SK-N-SH (cell line): Measurements from ENCODE around the gene CTCFL. TPM values are rescaled to one million over a fixed set of nuclear protein-coding genes. Genes with fewer than 3 reads are reported as not detected.

ENCODE experiments used
- CTCF ChIA-PET: fragments of 300-600, 350-600 bp; formaldehyde crosslinking; extraction: SDS; loops from one replicate; lab custom pipeline; 2021; lab: Yijun Ruan, JAX
- POLR2A ChIA-PET: fragments of 350-600 bp; sonication (Branson Sonifier 250); formaldehyde crosslinking; extraction: SDS; loops from one replicate; lab custom pipeline; 2020; ENCODE audit warnings: antibody characterized with exemption, inconsistent platforms; lab: Yijun Ruan, JAX
- DNase-seq: peaks from one replicate; pipeline ENCODE4 v3.0.0; 2012
- H2AFZ ChIP-seq: fragments of 200-600 bp; sonication (generic); 2 replicates; pipeline ENCODE4 v1.8.1; 2016; ENCODE audit warnings: antibody characterized with exemption, mild to moderate bottlenecking, low read depth
- H3F3A ChIP-seq: fragments of 200-600 bp; sonication (generic); replicated peaks from 2 replicates; pipeline ENCODE3; 2016; ENCODE audit warnings: antibody characterized with exemption, mild to moderate bottlenecking; ENCODE audit not compliant: insufficient read depth
- H3K27ac ChIP-seq, 2 experiments: fragments of 200-500 bp in 1 of 2; fragments of 200-600 bp in 1 of 2; sonication (Bioruptor generic) in 1 of 2; sonication (generic), shearing (Covaris generic) in 1 of 2; 2 replicates each; pipeline versions ENCODE4 v1.5.1 to v1.6.1; 2014 to 2016; ENCODE audit warnings: low read depth in 2 of 2, inconsistent platforms in 1 of 2, low read length in 1 of 2, mild to moderate bottlenecking in 1 of 2, mixed read lengths in 1 of 2
- H3K27me3 ChIP-seq: fragments of 200-600 bp; sonication (generic), shearing (Covaris generic); 2 replicates; pipeline ENCODE4 v1.6.1; 2016; ENCODE audit warnings: mixed run types; ENCODE audit not compliant: insufficient read depth
- H3K36me3 ChIP-seq, 2 experiments: fragments of 200-500 bp in 1 of 2; fragments of 200-600 bp in 1 of 2; sonication (Bioruptor generic) in 1 of 2; sonication (generic) in 1 of 2; replicated peaks in 1 of 2; 2 replicates each; pipeline versions ENCODE3 to v1.5.1; 2014 to 2016; ENCODE audit warnings: low read length in 1 of 2, mild to moderate bottlenecking in 1 of 2; ENCODE audit not compliant: insufficient read depth in 2 of 2, control insufficient read depth in 1 of 2
- H3K4me1 ChIP-seq, 2 experiments: fragments of 200-500 bp in 1 of 2; fragments of 200-600 bp in 1 of 2; sonication (Bioruptor generic) in 1 of 2; sonication (generic), shearing (Covaris generic) in 1 of 2; 2 replicates each; pipeline versions ENCODE4 v1.5.1 to v1.6.1; 2014 to 2016; ENCODE audit warnings: low read depth in 1 of 2, low read length in 1 of 2, mixed run types in 1 of 2; ENCODE audit not compliant: insufficient read depth in 2 of 2, control insufficient read depth in 1 of 2
- H3K4me2 ChIP-seq: fragments of 200-600 bp; sonication (generic), shearing (Covaris generic); 2 replicates; pipeline ENCODE4 v1.6.1; 2017; ENCODE audit warnings: mixed run types
- H3K4me3 ChIP-seq, 2 experiments: fragments of 200-500 bp in 1 of 2; fragments of 200-600 bp in 1 of 2; sonication (Bioruptor generic) in 1 of 2; sonication (generic), shearing (Covaris generic) in 1 of 2; 2 replicates each; pipeline versions ENCODE4 v1.5.1 to v1.8.1; 2014 to 2016; ENCODE audit warnings: low read depth in 2 of 2, inconsistent platforms in 1 of 2, low read length in 1 of 2, mild to moderate bottlenecking in 1 of 2, mixed read lengths in 1 of 2, moderate library complexity in 1 of 2
- H3K79me2 ChIP-seq: fragments of 200-600 bp; sonication (generic); 2 replicates; pipeline ENCODE4 v1.8.1; 2017; ENCODE audit warnings: mild to moderate bottlenecking; ENCODE audit not compliant: insufficient read depth
- H3K9ac ChIP-seq: fragments of 200-600 bp; sonication (generic); 2 replicates; pipeline ENCODE4 v1.6.1; 2017; ENCODE audit warnings: mixed run types
- H3K9me2 ChIP-seq: fragments of 200-600 bp; sonication (generic); 2 replicates; pipeline ENCODE4 v1.6.1; 2017; ENCODE audit warnings: mixed run types
- H3K9me3 ChIP-seq: fragments of 200-600 bp; sonication (generic); 2 replicates; pipeline ENCODE4 v1.6.1; 2017; ENCODE audit warnings: mixed run types, mild to moderate bottlenecking, moderate library complexity
- H4K20me1 ChIP-seq: fragments of 200-600 bp; sonication (generic); 2 replicates; pipeline ENCODE4 v1.6.1; 2017; ENCODE audit warnings: mild to moderate bottlenecking, mixed run types; ENCODE audit not compliant: insufficient read depth
- ELF1 ChIP-seq: IDR thresholded peaks from 2 replicates; pipeline ENCODE4 v1.4.0; 2012
- EP300 ChIP-seq, 2 experiments: IDR thresholded peaks; 2 replicates each; pipeline versions ENCODE4 v1.4.0 to v1.6.1; 2012; ENCODE audit warnings: borderline replicate concordance in 1 of 2, low read depth in 1 of 2, low read length in 1 of 2
- EZH2phosphoT487 ChIP-seq: fragments of 200-600 bp; sonication (generic); IDR thresholded peaks from 2 replicates; pipeline ENCODE4 v1.6.1; 2017; ENCODE audit warnings: low read depth, mixed run types, mild to moderate bottlenecking, antibody characterized with exemption, moderate library complexity, borderline replicate concordance
- FOSL2 ChIP-seq: IDR thresholded peaks from 2 replicates; pipeline ENCODE4 v1.4.0; 2012; ENCODE audit warnings: low read depth, mild to moderate bottlenecking, moderate library complexity, borderline replicate concordance
- FOXJ3 ChIP-seq: sonication (generic); formaldehyde crosslinking; IDR thresholded peaks from 2 replicates; pipeline ENCODE4 v1.5.1; 2020; ENCODE audit warnings: mild to moderate bottlenecking, missing genetic modification reagents
- GABPA ChIP-seq: IDR thresholded peaks from 2 replicates; pipeline ENCODE4 v1.4.0; 2012; ENCODE audit warnings: low read depth, mild to moderate bottlenecking
- GATA2 ChIP-seq: sonication (generic); formaldehyde crosslinking; IDR thresholded peaks from 2 replicates; pipeline ENCODE4 v1.5.0; 2020; ENCODE audit warnings: mild to moderate bottlenecking, missing genetic modification reagents
- MXI1 ChIP-seq: IDR thresholded peaks from 2 replicates; pipeline ENCODE4 v1.6.1; 2012; ENCODE audit warnings: mild to moderate bottlenecking, low read depth, low read length, improper control_type of control experiment
- NFIC ChIP-seq: IDR thresholded peaks from 2 replicates; pipeline ENCODE4 v1.4.0; 2012; ENCODE audit warnings: borderline replicate concordance
- NRF1 ChIP-seq: IDR thresholded peaks from 2 replicates; pipeline ENCODE4 v1.6.1; 2012; ENCODE audit warnings: low read depth, mild to moderate bottlenecking, low read length
- RAD21 ChIP-seq: IDR thresholded peaks from 2 replicates; pipeline ENCODE4 v1.6.1; 2012; ENCODE audit warnings: mild to moderate bottlenecking, low read length
- SIN3A ChIP-seq: IDR thresholded peaks from 2 replicates; pipeline ENCODE4 v1.6.1; 2012; ENCODE audit warnings: low read depth, mild to moderate bottlenecking, low read length, moderate library complexity, borderline replicate concordance
- SMC3 ChIP-seq: IDR thresholded peaks from 2 replicates; pipeline ENCODE4 v1.6.1; 2012; ENCODE audit warnings: low read depth, low read length, improper control_type of control experiment
- TAF1 ChIP-seq: IDR thresholded peaks from 2 replicates; pipeline ENCODE4 v1.6.1; 2012; ENCODE audit warnings: low read depth, mild to moderate bottlenecking, low read length, moderate library complexity, borderline replicate concordance
- YY1 ChIP-seq: IDR thresholded peaks from 2 replicates; pipeline ENCODE4 v1.4.0; 2012; ENCODE audit warnings: low read depth, mild to moderate bottlenecking
- WGBS: methylation state at CpG from one replicate; pipeline ENCODE4 v1.1.6; 2017; ENCODE audit warnings: low lambda C conversion rate; 5-methylcytosine and 5-hydroxymethylcytosine counted together
- polyA plus RNA-seq, 3 experiments: library from polyadenylated mRNA; depleted of rRNA; stranded (reverse); fragments of >200 nt; gene quantifications; 2 replicates each; pipeline ENCODE4 v1.2.3, GENCODE V29; 2012
- TF ChIP-seq, protein P1 (sequence below): IDR thresholded peaks from 2 replicates; pipeline ENCODE4 v1.4.0; 2012; ENCODE audit warnings: low read depth, borderline replicate concordance
- TF ChIP-seq, protein P2 (sequence below): fragments of 150-350 bp; IDR thresholded peaks from 2 replicates; pipeline ENCODE4 v1.6.1; 2016; ENCODE audit warnings: mild to moderate bottlenecking, low read depth, low read length
- TF ChIP-seq, protein P3 (sequence below): IDR thresholded peaks from 2 replicates; pipeline ENCODE4 v1.6.1; 2012; ENCODE audit warnings: mild to moderate bottlenecking, low read depth, low read length, moderate library complexity

CTCFL gene
- polyA plus RNA-seq, 1 of the 3 experiments (the other 2 are of a cell fraction), result not detected

DNA sequence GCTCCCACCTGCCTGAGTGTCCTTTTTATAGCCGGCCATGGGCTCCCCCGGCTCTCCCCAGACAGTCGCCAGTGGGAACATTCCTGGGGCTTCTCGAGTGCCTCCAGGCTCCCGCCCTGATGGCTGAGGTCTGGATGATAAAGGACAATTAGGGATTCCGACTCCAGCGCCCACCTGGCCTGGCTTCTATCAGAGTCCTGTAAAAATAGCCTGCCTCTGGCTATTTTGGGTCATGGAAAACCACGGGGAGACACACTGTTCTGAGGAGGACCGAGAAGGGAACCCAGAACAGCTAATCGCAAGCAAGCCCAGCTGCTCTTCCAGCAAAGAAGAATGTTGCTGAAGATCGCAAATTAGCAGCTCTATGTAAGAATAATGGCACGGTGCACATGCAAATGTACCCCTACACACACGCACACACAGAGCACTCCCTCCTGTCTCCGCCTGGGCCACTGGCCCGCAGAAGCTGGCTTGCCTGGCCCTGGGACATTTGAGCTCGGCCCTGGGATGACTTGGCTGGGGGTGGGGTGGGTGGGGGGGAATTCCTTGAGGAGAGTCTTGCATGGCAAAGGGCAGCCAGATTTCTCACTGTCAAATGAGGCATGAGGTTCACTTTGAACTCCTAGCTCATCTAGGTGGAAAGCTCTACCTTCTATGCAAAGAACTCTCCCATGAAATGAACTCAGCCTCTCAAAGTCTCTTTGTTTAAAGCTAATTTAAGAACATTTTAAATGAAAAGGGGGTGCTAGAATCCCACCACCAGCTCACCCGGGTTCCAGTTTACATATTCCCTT lies 55.3 kb downstream of the CTCFL start:
- Histone ChIP-seq H3K4me1 (peaks cover 0 to 17% of the 10 kb centered on the region in 2 experiments; a peak in 1 of 4 replicates), H3K36me3 (no peaks in the 10 kb centered on the region), H3K27me3 (peaks cover 7% of the 10 kb centered on the region; the same call in 1 of the 2 replicates), H3K9ac (no peak overlapping the region), H2AFZ (no peak overlapping the region), H3K79me2 (no peaks in the 10 kb centered on the region), H3K4me2 (no peak overlapping the region), H4K20me1 (no peaks in the 10 kb centered on the region), H3F3A (no peaks in the 10 kb centered on the region), H3K9me2 (no peaks in the 10 kb centered on the region), H3K9me3 (no peaks in the 10 kb centered on the region), H3K4me3 (no peak overlapping the region), H3K27ac (no peak overlapping the region)
- ChIA-PET POLR2A (no interaction called here), CTCF (interaction anchor here (1.0 to 1.7 kb wide), 4 partner anchors 26 to 90 kb away, joined by 4 to 6 read pairs (median 5); no protein-coding TSS in a partner anchor)
- peak; percentile 65 for DNase-seq
- TF ChIP-seq MXI1 (no peak), EP300 (IDR thresholded peaks at IDR 0.05; ENCODE audit: borderline replicate concordance in 1 of 2, low read depth in 1 of 2, low read length in 1 of 2) (peak in 1 of 2 experiments; percentile 58; a peak in 2 of 4 replicates)
- WGBS, result 30% methylated on average over 16 of the region's 17 CpGs

DNA sequence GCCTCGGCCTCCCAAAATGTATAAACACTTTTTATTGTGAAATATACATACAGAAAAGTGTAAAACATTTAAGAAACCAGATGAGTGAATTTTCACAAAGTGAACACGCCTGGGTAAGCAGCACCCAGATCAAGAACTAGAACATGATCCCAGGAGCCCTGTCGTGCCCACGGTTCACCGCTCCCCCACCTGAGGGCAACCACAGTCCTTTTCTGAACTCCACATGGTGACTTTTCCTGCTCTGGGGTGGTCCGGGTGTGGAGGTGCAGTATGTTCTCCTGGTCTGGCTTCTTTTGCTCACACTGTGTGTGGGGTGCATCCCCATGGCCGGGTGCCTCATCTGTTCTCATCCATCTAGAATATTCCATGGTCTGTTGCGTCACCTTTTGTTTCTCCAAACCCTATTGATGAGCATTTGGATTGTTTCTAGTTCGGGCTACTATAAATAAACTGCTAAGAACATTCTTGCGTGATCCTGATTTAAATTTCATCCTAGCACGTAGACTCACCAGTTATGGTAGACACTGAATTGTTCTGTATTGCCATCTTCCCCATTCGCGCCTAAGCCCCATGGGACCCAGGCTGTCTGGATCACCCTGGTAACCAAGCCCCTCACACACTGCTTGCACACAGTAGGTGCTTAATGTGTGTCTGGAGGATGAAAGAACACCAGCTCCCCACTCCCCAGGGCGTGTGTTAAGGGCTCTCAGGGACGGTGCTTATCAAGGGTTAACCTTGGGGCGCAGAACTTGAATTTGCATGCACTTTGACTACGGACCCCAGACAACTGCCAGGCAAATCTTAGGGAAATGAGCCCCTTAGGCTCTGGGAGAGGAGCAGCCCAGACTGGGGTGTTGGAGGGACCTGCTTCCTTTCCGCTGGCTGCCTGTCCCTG lies 56.2 kb downstream of the CTCFL start:
- Histone ChIP-seq H3F3A (no peaks in the 10 kb centered on the region), H2AFZ (no peak overlapping the region), H3K79me2 (no peaks in the 10 kb centered on the region), H4K20me1 (no peaks in the 10 kb centered on the region), H3K9me3 (no peaks in the 10 kb centered on the region), H3K27ac (no peak overlapping the region), H3K9me2 (no peaks in the 10 kb centered on the region), H3K4me1 (peaks cover 0 to 17% of the 10 kb centered on the region in 2 experiments; a peak in 1 of 4 replicates), H3K4me2 (no peak overlapping the region), H3K4me3 (no peak overlapping the region), H3K9ac (no peak overlapping the region), H3K27me3 (no peaks in the 10 kb centered on the region), H3K36me3 (no peaks in the 10 kb centered on the region)
- CTCF ChIA-PET, result interaction anchor here (1.0 kb wide), 1 partner anchor 30 kb away, joined by 4 read pairs; no protein-coding TSS in a partner anchor
- no peak for DNase-seq
- TF ChIP-seq, protein P1, sequence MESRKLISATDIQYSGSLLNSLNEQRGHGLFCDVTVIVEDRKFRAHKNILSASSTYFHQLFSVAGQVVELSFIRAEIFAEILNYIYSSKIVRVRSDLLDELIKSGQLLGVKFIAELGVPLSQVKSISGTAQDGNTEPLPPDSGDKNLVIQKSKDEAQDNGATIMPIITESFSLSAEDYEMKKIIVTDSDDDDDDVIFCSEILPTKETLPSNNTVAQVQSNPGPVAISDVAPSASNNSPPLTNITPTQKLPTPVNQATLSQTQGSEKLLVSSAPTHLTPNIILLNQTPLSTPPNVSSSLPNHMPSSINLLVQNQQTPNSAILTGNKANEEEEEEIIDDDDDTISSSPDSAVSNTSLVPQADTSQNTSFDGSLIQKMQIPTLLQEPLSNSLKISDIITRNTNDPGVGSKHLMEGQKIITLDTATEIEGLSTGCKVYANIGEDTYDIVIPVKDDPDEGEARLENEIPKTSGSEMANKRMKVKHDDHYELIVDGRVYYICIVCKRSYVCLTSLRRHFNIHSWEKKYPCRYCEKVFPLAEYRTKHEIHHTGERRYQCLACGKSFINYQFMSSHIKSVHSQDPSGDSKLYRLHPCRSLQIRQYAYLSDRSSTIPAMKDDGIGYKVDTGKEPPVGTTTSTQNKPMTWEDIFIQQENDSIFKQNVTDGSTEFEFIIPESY, result no peak
- TF ChIP-seq NFIC (no peak), ELF1 (no peak), GATA2 (CRISPR knock-in tag) (no peak), RAD21 (no peak), FOXJ3 (no peak), SMC3 (no peak), EZH2phosphoT487 (no peak), MXI1 (no peak), TAF1 (no peak), GABPA (no peak), SIN3A (no peak), YY1 (no peak), FOSL2 (no peak), NRF1 (no peak)
- TF ChIP-seq, protein P2, sequence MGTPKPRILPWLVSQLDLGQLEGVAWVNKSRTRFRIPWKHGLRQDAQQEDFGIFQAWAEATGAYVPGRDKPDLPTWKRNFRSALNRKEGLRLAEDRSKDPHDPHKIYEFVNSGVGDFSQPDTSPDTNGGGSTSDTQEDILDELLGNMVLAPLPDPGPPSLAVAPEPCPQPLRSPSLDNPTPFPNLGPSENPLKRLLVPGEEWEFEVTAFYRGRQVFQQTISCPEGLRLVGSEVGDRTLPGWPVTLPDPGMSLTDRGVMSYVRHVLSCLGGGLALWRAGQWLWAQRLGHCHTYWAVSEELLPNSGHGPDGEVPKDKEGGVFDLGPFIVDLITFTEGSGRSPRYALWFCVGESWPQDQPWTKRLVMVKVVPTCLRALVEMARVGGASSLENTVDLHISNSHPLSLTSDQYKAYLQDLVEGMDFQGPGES, result no peak
- TF ChIP-seq, protein P3, sequence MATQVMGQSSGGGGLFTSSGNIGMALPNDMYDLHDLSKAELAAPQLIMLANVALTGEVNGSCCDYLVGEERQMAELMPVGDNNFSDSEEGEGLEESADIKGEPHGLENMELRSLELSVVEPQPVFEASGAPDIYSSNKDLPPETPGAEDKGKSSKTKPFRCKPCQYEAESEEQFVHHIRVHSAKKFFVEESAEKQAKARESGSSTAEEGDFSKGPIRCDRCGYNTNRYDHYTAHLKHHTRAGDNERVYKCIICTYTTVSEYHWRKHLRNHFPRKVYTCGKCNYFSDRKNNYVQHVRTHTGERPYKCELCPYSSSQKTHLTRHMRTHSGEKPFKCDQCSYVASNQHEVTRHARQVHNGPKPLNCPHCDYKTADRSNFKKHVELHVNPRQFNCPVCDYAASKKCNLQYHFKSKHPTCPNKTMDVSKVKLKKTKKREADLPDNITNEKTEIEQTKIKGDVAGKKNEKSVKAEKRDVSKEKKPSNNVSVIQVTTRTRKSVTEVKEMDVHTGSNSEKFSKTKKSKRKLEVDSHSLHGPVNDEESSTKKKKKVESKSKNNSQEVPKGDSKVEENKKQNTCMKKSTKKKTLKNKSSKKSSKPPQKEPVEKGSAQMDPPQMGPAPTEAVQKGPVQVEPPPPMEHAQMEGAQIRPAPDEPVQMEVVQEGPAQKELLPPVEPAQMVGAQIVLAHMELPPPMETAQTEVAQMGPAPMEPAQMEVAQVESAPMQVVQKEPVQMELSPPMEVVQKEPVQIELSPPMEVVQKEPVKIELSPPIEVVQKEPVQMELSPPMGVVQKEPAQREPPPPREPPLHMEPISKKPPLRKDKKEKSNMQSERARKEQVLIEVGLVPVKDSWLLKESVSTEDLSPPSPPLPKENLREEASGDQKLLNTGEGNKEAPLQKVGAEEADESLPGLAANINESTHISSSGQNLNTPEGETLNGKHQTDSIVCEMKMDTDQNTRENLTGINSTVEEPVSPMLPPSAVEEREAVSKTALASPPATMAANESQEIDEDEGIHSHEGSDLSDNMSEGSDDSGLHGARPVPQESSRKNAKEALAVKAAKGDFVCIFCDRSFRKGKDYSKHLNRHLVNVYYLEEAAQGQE, result no peak
- WGBS, result 64% methylated on average over 13 of the region's 18 CpGs
- POLR2A ChIA-PET, result no interaction called here
